ENCODE data around the gene HMG20A.

DNA sequence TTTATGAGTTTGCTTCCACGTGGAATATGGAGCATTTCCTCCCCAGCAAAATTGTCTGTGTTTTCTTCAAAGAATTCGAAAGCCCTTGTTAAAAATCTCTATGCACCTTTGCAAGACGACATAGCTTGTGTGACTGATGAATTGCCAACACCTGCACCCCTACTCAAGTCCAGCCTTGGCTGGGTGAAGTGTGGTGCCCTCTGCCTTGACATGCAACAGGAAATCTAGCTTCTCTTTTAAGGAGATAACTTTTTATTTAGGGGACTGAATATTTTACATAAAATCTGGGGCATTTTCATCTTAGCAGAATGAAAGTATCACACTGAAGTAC, 647 bp downstream of the HMG20A start:
- no peak for TF ChIP-seq CTCF (IDR thresholded peaks at IDR 0.05)
- no peak for TF ChIP-seq TEAD4 (CRISPR knock-in tag; IDR thresholded peaks at IDR 0.05)
- TF ChIP-seq FOXP1 (CRISPR knock-in tag; IDR thresholded peaks at IDR 0.05; ENCODE audit: borderline replicate concordance), result no peak

All from WTC11 (cell line).